Liver (tissue), 9 donors: Measurements from ENCODE around the gene VPS37D. TPM values are rescaled to one million over a fixed set of nuclear protein-coding genes. Genes with fewer than 3 reads are reported as not detected.
"Not testable (repeated sequence)": the region's sequence is repeated elsewhere in the genome, so short reads cannot be mapped to it uniquely, and the experiment has no call there.

ENCODE experiments used
- DNase-seq: peaks from one replicate; pipeline ENCODE4 v3.0.0-alpha.2; 2017; ENCODE audit warnings: low spot score
- H3K27ac ChIP-seq, 2 donors: one replicate each; pipeline ENCODE4 v1.7.0; 2013; ENCODE audit warnings: inconsistent platforms in 2 of 2, low read length in 2 of 2, control low read depth in 1 of 2, low read depth in 1 of 2, mild to moderate bottlenecking in 1 of 2
- H3K27me3 ChIP-seq, 4 donors: one replicate each; pipeline versions ENCODE4 v1.6.1 to v1.7.0; 2013; ENCODE audit warnings: low read length in 3 of 4, inconsistent platforms in 1 of 4, mild to moderate bottlenecking in 1 of 4, moderate library complexity in 1 of 4; ENCODE audit not compliant: control insufficient read depth in 4 of 4, insufficient read depth in 4 of 4
- H3K36me3 ChIP-seq, 4 donors: one replicate each; pipeline versions ENCODE4 v1.6.1 to v1.7.0; 2013; ENCODE audit warnings: low read length in 3 of 4, mild to moderate bottlenecking in 3 of 4, low read depth in 1 of 4, moderate library complexity in 1 of 4; ENCODE audit not compliant: control insufficient read depth in 4 of 4, insufficient read depth in 3 of 4
- H3K4me1 ChIP-seq, 4 donors: one replicate each; pipeline versions ENCODE4 v1.6.1 to v1.7.0; 2013; ENCODE audit warnings: low read length in 3 of 4, mild to moderate bottlenecking in 3 of 4, moderate library complexity in 1 of 4; ENCODE audit not compliant: control insufficient read depth in 4 of 4, insufficient read depth in 4 of 4
- H3K4me3 ChIP-seq, 3 donors: one replicate each; pipeline versions ENCODE4 v1.6.1 to v1.7.0; 2013; ENCODE audit warnings: low read length in 3 of 3, control low read depth in 1 of 3, low read depth in 1 of 3, mild to moderate bottlenecking in 1 of 3
- H3K9ac ChIP-seq, 2 donors: one replicate each; pipeline ENCODE4 v1.7.0; 2013; ENCODE audit warnings: low read length in 2 of 2, mild to moderate bottlenecking in 2 of 2, moderate library complexity in 2 of 2, control low read depth in 1 of 2, low read depth in 1 of 2
- H3K9me3 ChIP-seq, 4 donors: one replicate each; pipeline versions ENCODE4 v1.6.1 to v1.7.0; 2013; ENCODE audit warnings: low read length in 3 of 4; ENCODE audit not compliant: control insufficient read depth in 4 of 4
- ATF3 ChIP-seq: IDR thresholded peaks from 2 replicates; pipeline ENCODE4 v1.6.1; 2016; ENCODE audit warnings: antibody characterized with exemption
- CTCF ChIP-seq: fragments of 150-350 bp; IDR thresholded peaks from 2 replicates; pipeline ENCODE4 v1.5.1; 2017; ENCODE audit warnings: improper control_type of control experiment, low read depth, low read length; ENCODE audit not compliant: missing input control
- EGR1 ChIP-seq, 2 donors: IDR thresholded peaks; 2 replicates each; pipeline ENCODE4 v1.6.1; 2016 to 2018; ENCODE audit warnings: antibody characterized with exemption in 2 of 2, low read depth in 2 of 2
- FOXA1 ChIP-seq: IDR thresholded peaks from 2 replicates; pipeline ENCODE4 v1.6.1; 2016; ENCODE audit warnings: antibody characterized with exemption
- FOXA2 ChIP-seq: IDR thresholded peaks from 2 replicates; pipeline ENCODE4 v1.6.1; 2016; ENCODE audit warnings: antibody characterized with exemption
- GABPA ChIP-seq, 2 donors: IDR thresholded peaks in 1 of 2; conservative IDR thresholded peaks in 1 of 2; 2 replicates each; pipeline ENCODE4 v1.6.1; 2016; ENCODE audit warnings: antibody characterized with exemption in 2 of 2, mild to moderate bottlenecking in 1 of 2, moderate library complexity in 1 of 2
- HNF4A ChIP-seq, 2 donors: conservative IDR thresholded peaks; 2 replicates each; pipeline ENCODE4 v1.6.1; 2016; ENCODE audit warnings: antibody characterized with exemption in 2 of 2, mild to moderate bottlenecking in 2 of 2
- JUND ChIP-seq, 2 donors: IDR thresholded peaks; 2 replicates each; pipeline ENCODE4 v1.6.1; 2016; ENCODE audit warnings: antibody characterized with exemption in 2 of 2
- NR2F2 ChIP-seq: IDR thresholded peaks from 2 replicates; pipeline ENCODE4 v1.6.1; 2016; ENCODE audit warnings: antibody characterized with exemption
- RAD21 ChIP-seq, 2 donors: IDR thresholded peaks; 2 replicates each; pipeline ENCODE4 v1.6.1; 2016; ENCODE audit warnings: antibody characterized with exemption in 2 of 2, mild to moderate bottlenecking in 2 of 2
- RXRA ChIP-seq, 2 donors: IDR thresholded peaks; 2 replicates each; pipeline ENCODE4 v1.6.1; 2017 to 2018; ENCODE audit warnings: antibody characterized with exemption in 2 of 2, mild to moderate bottlenecking in 1 of 2
- SP1 ChIP-seq: IDR thresholded peaks from 2 replicates; pipeline ENCODE4 v1.6.1; 2018; ENCODE audit warnings: antibody characterized with exemption, mild to moderate bottlenecking
- TAF1 ChIP-seq: conservative IDR thresholded peaks from 2 replicates; pipeline ENCODE4 v1.6.1; 2016; ENCODE audit warnings: antibody characterized with exemption, mild to moderate bottlenecking
- YY1 ChIP-seq: IDR thresholded peaks from 2 replicates; pipeline ENCODE4 v1.6.1; 2016; ENCODE audit warnings: antibody characterized with exemption, mild to moderate bottlenecking
- WGBS: extraction: QIAGEN DNeasy Blood & Tissue Kit; methylation state at CpG from one replicate; pipeline ENCODE4 v1.1.7; 2013; 5-methylcytosine and 5-hydroxymethylcytosine counted together
- polyA plus RNA-seq, 2 donors: library from polyadenylated mRNA; stranded (reverse) in 1 of 2; unstranded in 1 of 2; fragments of 200-250 nt in 1 of 2; fragments of >200 nt in 1 of 2; fragmentation: Nextera tagmentation in 1 of 2; extraction: Ambion mirVana in 1 of 2; gene quantifications; one replicate each; pipeline versions ENCODE4 v1.2.1 to v1.2.3, GENCODE V29; 2013 to 2015
- total RNA-seq, 2 donors: library from RNA; depleted of rRNA; stranded (reverse); fragments of >200 nt; gene quantifications; one replicate each; pipeline ENCODE4 v1.2.3, GENCODE V29; 2014
- donor health status: healthy.
- donor health status: healthy.
- donor health status: healthy.
- donor health status: healthy.
- donor health status: healthy.

The VPS37D gene
- total and polyA plus RNA-seq, 4 donors, result 0.38 to 3.3 (median 1.3) TPM

- H3K4me1 ChIP-seq, result peaks cover 12 to 31% (median 20%) of the 10 kb centered on the region in 4 donors
- H3K27ac ChIP-seq, result no peak overlapping the region
- no peaks in the 10 kb centered on the region for H3K36me3 ChIP-seq
- WGBS, result 65% methylated on average over 9 of the region's 9 CpGs
- no peaks in the 10 kb centered on the region for H3K27me3 ChIP-seq
- H3K9ac ChIP-seq, result no peak overlapping the region
- H3K9me3 ChIP-seq, result no peaks in the 10 kb centered on the region
- no peak for TF ChIP-seq JUND (IDR thresholded peaks at IDR 0.05)
- no peak for TF ChIP-seq GABPA (IDR thresholded peaks at IDR 0.05 in 1 of 2, conservative IDR thresholded peaks at IDR 0.05 in 1 of 2)
- TF ChIP-seq FOXA1, result no peak
- no peak for TF ChIP-seq YY1
- TF ChIP-seq CTCF, result no peak
- TF ChIP-seq HNF4A (conservative IDR thresholded peaks at IDR 0.05), result no peak
- TF ChIP-seq NR2F2, result no peak
- TF ChIP-seq RAD21 (IDR thresholded peaks at IDR 0.05), result no peak
- no peak for TF ChIP-seq SP1
- TF ChIP-seq FOXA2, result no peak
- TF ChIP-seq EGR1 (IDR thresholded peaks at IDR 0.05; ENCODE audit: low read depth in 2 of 2), result no peak
- no peak for TF ChIP-seq ATF3
- DNase-seq, result no peak
- H3K4me3 ChIP-seq, result peak overlapping the region in 1 of 3 donors; percentile 90
These were observed 50.8 kb downstream of the VPS37D start for GRCh38 chr7:73718438-73718881.

GRCh38 chr7:73718905-73719805 lies 51.5 kb downstream of the VPS37D start, which contains the start of gene STX1A:
Gene STX1A (minus strand): TSS chr7:73719669. CDS start chr7:73719631, 38 bp downstream.
- Histone ChIP-seq H3K27ac (no peak within 1 kb of the TSS), H3K36me3 (no peaks in the 10 kb centered on the region), H3K9ac (peak within 1 kb of the TSS; percentile 28 to 80), H3K4me1 (peaks cover 12 to 31% (median 20%) of the 10 kb centered on the region in 4 donors), H3K4me3 (peak within 1 kb of the TSS; percentile 42 to 90 (median 70)), H3K27me3 (no peaks in the 10 kb centered on the region), H3K9me3 (no peaks in the 10 kb centered on the region)
- no peak for TF ChIP-seq HNF4A (conservative IDR thresholded peaks at IDR 0.05)
- peak; percentile 55 for DNase-seq
- 3% methylated on average over 96 of the region's 96 CpGs for WGBS

- no peaks in the 10 kb centered on the region for H3K36me3 ChIP-seq
- H3K27me3 ChIP-seq, result no peaks in the 10 kb centered on the region
- no peaks in the 10 kb centered on the region for H3K9me3 ChIP-seq
- H3K4me1 ChIP-seq, result peaks cover 12 to 31% (median 20%) of the 10 kb centered on the region in 4 donors
- peak overlapping the region in 2 of 3 donors; percentile 18 to 90 for H3K4me3 ChIP-seq
- H3K9ac ChIP-seq, result no peak overlapping the region
- 13% methylated on average over 16 of the region's 16 CpGs for WGBS
- no peak for DNase-seq
- H3K27ac ChIP-seq, result no peak overlapping the region
- no peak for TF ChIP-seq SP1
- TF ChIP-seq TAF1, result no peak
- no peak for TF ChIP-seq FOXA1
- TF ChIP-seq NR2F2, result no peak
- no peak for TF ChIP-seq CTCF
- TF ChIP-seq FOXA2, result no peak
- no peak for TF ChIP-seq JUND (IDR thresholded peaks at IDR 0.05)
- no peak for TF ChIP-seq ATF3
- TF ChIP-seq EGR1 (IDR thresholded peaks at IDR 0.05; ENCODE audit: low read depth in 2 of 2), result no peak
- TF ChIP-seq RXRA (IDR thresholded peaks at IDR 0.05), result no peak
These were observed 52.2 kb downstream of the VPS37D start for GRCh38 chr7:73719806-73720169.

- H3K4me3 ChIP-seq, H3K36me3 ChIP-seq, H3K27me3 ChIP-seq, H3K9ac ChIP-seq, H3K27ac ChIP-seq, H3K9me3 ChIP-seq, DNase-seq: not testable (repeated sequence)
- WGBS, result 95% methylated on average over 9 of the region's 9 CpGs
- H3K4me1 ChIP-seq, result peaks cover 12 to 31% (median 20%) of the 10 kb centered on the region in 4 donors
These were observed 52.8 kb downstream of the VPS37D start for GRCh38 chr7:73720443-73720842.
